HG03460 (cell line): ENCODE measurements around the gene UNC5C.

Experiments used
- ATAC-seq: cut with Tn5 transposase; IDR thresholded peaks from one replicate; pipeline ENCODE4 v1.9.1; 2021; ENCODE audit not compliant: unreplicated experiment

Gene UNC5C

GRCh38 chr4:95524184-95524583 lies 24.6 kb downstream of the UNC5C start:
- ATAC-seq = no peak

GRCh38 chr4:95522682-95523530 lies 25.9 kb downstream of the UNC5C start:
- no peak for ATAC-seq

- no peak for ATAC-seq
Observed at GRCh38 chr4:95517576-95518345, 31.0 kb downstream of the UNC5C start.

- no peak for ATAC-seq
Observed at GRCh38 chr4:95516528-95517017, 32.2 kb downstream of the UNC5C start.

- ATAC-seq = no peak
Observed at GRCh38 chr4:95515589-95515988, 33.2 kb downstream of the UNC5C start.

GRCh38 chr4:95513022-95513421 lies 35.8 kb downstream of the UNC5C start:
- ATAC-seq = no peak

GRCh38 chr4:95511477-95511876 lies 37.3 kb downstream of the UNC5C start:
- no peak for ATAC-seq

GRCh38 chr4:95510877-95511276 lies 37.9 kb downstream of the UNC5C start:
- no peak for ATAC-seq

- no peak for ATAC-seq
Observed at GRCh38 chr4:95510145-95510544, 38.6 kb downstream of the UNC5C start.

- no peak for ATAC-seq
Observed at GRCh38 chr4:95508421-95508820, 40.4 kb downstream of the UNC5C start.

- no peak for ATAC-seq
Observed at GRCh38 chr4:95507561-95507960, 41.2 kb downstream of the UNC5C start.

- ATAC-seq = no peak
Observed at GRCh38 chr4:95507147-95507546, 41.6 kb downstream of the UNC5C start.

- ATAC-seq = no peak
Observed at GRCh38 chr4:95506264-95506663, 42.5 kb downstream of the UNC5C start.

GRCh38 chr4:95505799-95506198 lies 43.0 kb downstream of the UNC5C start:
- ATAC-seq = no peak

GRCh38 chr4:95505151-95505550 lies 43.6 kb downstream of the UNC5C start:
- no peak for ATAC-seq

GRCh38 chr4:95504501-95504900 lies 44.3 kb downstream of the UNC5C start:
- no peak for ATAC-seq

GRCh38 chr4:95500361-95500760 lies 48.4 kb downstream of the UNC5C start:
- ATAC-seq = no peak

GRCh38 chr4:95499291-95499696 lies 49.5 kb downstream of the UNC5C start:
- ATAC-seq = no peak

GRCh38 chr4:95494186-95494585 lies 54.6 kb downstream of the UNC5C start:
- no peak for ATAC-seq

GRCh38 chr4:95478679-95479078 lies 70.1 kb downstream of the UNC5C start:
- ATAC-seq = no peak

- ATAC-seq = no peak
Observed at GRCh38 chr4:95476121-95476520, 72.7 kb downstream of the UNC5C start.

- ATAC-seq = no peak
Observed at GRCh38 chr4:95472534-95472933, 76.2 kb downstream of the UNC5C start.
